Heart left ventricle (tissue), 16 donors: Measurements from ENCODE around the gene RSRC2. TPM values are rescaled to one million over a fixed set of nuclear protein-coding genes. Genes with fewer than 3 reads are reported as not detected.
"Not testable (repeated sequence)": the region's sequence is repeated elsewhere in the genome, so short reads cannot be mapped to it uniquely, and the experiment has no call there.

Experiments used
- ATAC-seq, 4 donors: fragments of 200-7000 bp; cut with Tn5 transposase; one replicate each; pipeline ENCODE4 v1.9.1; 2020 to 2022; ENCODE audit warnings: moderate library complexity in 4 of 4, mild to moderate bottlenecking in 3 of 4, moderate number of reproducible peaks in 1 of 4
- DNase-seq, 5 donors: peaks; one replicate each; pipeline ENCODE4 v3.0.0-alpha.2; 2020
- H3K27ac ChIP-seq, 12 donors: fragments of 200-600 bp; sonication (generic) in 4 of 12; one replicate each; pipeline versions ENCODE4 v1.5.0 to v1.8.0; 2016 to 2022; ENCODE audit warnings: mild to moderate bottlenecking in 2 of 12
- H3K27me3 ChIP-seq, 9 donors: fragments of 200-600 bp; sonication (generic) in 2 of 9; one replicate each; pipeline versions ENCODE4 v1.5.1 to v1.8.0; 2016 to 2022; ENCODE audit warnings: mild to moderate bottlenecking in 3 of 9
- H3K36me3 ChIP-seq, 9 donors: fragments of 200-600 bp; sonication (generic) in 2 of 9; one replicate each; pipeline versions ENCODE4 v1.5.0 to v1.8.0; 2018 to 2022; ENCODE audit warnings: mild to moderate bottlenecking in 2 of 9
- H3K4me1 ChIP-seq, 12 donors: fragments of 200-600 bp; sonication (generic) in 4 of 12; one replicate each; pipeline versions ENCODE4 v1.5.0 to v1.8.0; 2016 to 2022; ENCODE audit warnings: mild to moderate bottlenecking in 3 of 12
- H3K4me3 ChIP-seq, 12 donors: fragments of 200-600 bp; sonication (generic) in 4 of 12; one replicate each; pipeline versions ENCODE4 v1.5.0 to v1.8.0; 2017 to 2022; ENCODE audit warnings: mild to moderate bottlenecking in 9 of 12, moderate library complexity in 4 of 12
- H3K9me3 ChIP-seq, 12 donors: fragments of 200-600 bp; sonication (generic) in 4 of 12; one replicate each; pipeline versions ENCODE4 v1.5.0 to v1.8.0; 2016 to 2022; ENCODE audit warnings: mild to moderate bottlenecking in 1 of 12
- CTCF ChIP-seq, 12 donors: fragments of 200-600 bp; sonication (generic) in 4 of 12; IDR thresholded peaks; one replicate each; pipeline versions ENCODE4 v1.5.0 to v1.8.0; 2018 to 2022; ENCODE audit warnings: antibody characterized with exemption in 12 of 12, mild to moderate bottlenecking in 5 of 12
- POLR2A ChIP-seq, 2 donors: fragments of 450-650 bp; IDR thresholded peaks; one replicate each; pipeline ENCODE4 v1.6.1; 2017; ENCODE audit warnings: antibody characterized with exemption in 2 of 2, mild to moderate bottlenecking in 2 of 2, moderate library complexity in 2 of 2
- WGBS, 4 donors: extraction: QIAGEN DNeasy Blood & Tissue Kit in 2 of 4; methylation state at CpG; one replicate each; pipeline versions ENCODE4 v1.1.5 to v1.1.7; 2013 to 2018; 5-methylcytosine and 5-hydroxymethylcytosine counted together
- intact Hi-C, 10 donors: fragments of 100-400 bp; cut with DNase I; formaldehyde crosslinking; loops; one replicate each; pipeline versions ENCODE4 v1.11.1 to v1.14.2; 2022
- polyA plus RNA-seq, 2 donors: library from polyadenylated mRNA; stranded (reverse); fragments of 200-250 nt; gene quantifications; one replicate each; pipeline ENCODE4 v1.2.3, GENCODE V29; 2013
- total RNA-seq, 9 donors: library from RNA; depleted of rRNA in 2 of 9; stranded (reverse); fragments of >200 nt in 2 of 9; fragmentation: NEBNext Ultra II Directional in 3 of 9; extraction: Animal tissue kit (Norgen Biotek cat#: 25700) in 3 of 9; gene quantifications; one replicate each; pipeline versions ENCODE4 v1.1.0 to v1.2.4, GENCODE V29; 2016 to 2023
- donor health status: ischemic (EF 13 %, LVEDD 7.1; RV severe dilation, severe dysfunction).
- donor health status: healthy with polysubstance abuse.
- donor health status: DM: no; HTN: yes; CAD: no.
- donor health status: DM: no; HTN: no; CAD: no.
- donor health status: ischemic (EF 25% LVEDD 6.9; RV normal size, moderate dysfunction).
- donor health status: ischemic (EF 25% LVEDD 5.7; RV mildly dilated, moderate dysfunction).
- donor health status: healthy.
- donor health status: DM: yes; HTN: yes; CAD: no.
- donor health status: ischemic (EF 35%, LVEDD 5.7; RV mildly dilated, moderate dysfunction).
- donor health status: nonischemic (EF 11% LVEDD 7.7; RV severe dilation, severe dysfunction).
- donor health status: DM: yes; HTN: yes; CAD: no.
- donor health status: PGD.
- donor health status: ischemic (EF 29% LVEDD 5.4; RV normal size, mild dysfunction).
- donor health status: nonischemic (EF 23%, LVEDD 6.1; RV moderate dilation, normal function).

The RSRC2 gene
- total and polyA plus RNA-seq, 11 donors, result 31.1 to 46.5 (median 35.3) TPM

- intact Hi-C loops, result loop anchor here in 5 of 10 donors (1.0 to 5.0 kb wide), 4 partner anchors 24 to 251 kb away; partner anchors contain the start of genes RSRC2 (in 3 of the 5), KNTC1 (in 2 of the 5) and DENR (in 1 of the 5)
- H3K4me1 ChIP-seq, result peaks cover 0 to 36% (median 28%) of the 10 kb centered on the region in 12 donors
- peak within 1 kb of the TSS; percentile 84 to 100 (median 96) for H3K27ac ChIP-seq
- 2 to 4% (median 4%) methylated on average over 31 to 52 of the region's 52 CpGs for WGBS, 4 donors
- ATAC-seq, result peak; percentile 98 to 100 (median 98)
- DNase-seq, result peak; percentile 96 to 98 (median 97)
- H3K4me3 ChIP-seq, result peak within 1 kb of the TSS; percentile 17 to 95 (median 78)
- H3K36me3 ChIP-seq, result peaks cover 0 to 57% (median 39%) of the 10 kb centered on the region in 9 donors
- no peaks in the 10 kb centered on the region for H3K9me3 ChIP-seq
- TF ChIP-seq CTCF (IDR thresholded peaks at IDR 0.05) (no peak), POLR2A (IDR thresholded peaks at IDR 0.05) (peak; percentile 67 to 94)
- no peaks in the 10 kb centered on the region for H3K27me3 ChIP-seq
Measured at GRCh38 chr12:122500685-122501488, 25.8 kb downstream of the RSRC2 start, which contains the start of gene ZCCHC8. Gene ZCCHC8 (minus strand): TSS chr12:122500932. CDS start chr12:122500840, 92 bp downstream.

DNA sequence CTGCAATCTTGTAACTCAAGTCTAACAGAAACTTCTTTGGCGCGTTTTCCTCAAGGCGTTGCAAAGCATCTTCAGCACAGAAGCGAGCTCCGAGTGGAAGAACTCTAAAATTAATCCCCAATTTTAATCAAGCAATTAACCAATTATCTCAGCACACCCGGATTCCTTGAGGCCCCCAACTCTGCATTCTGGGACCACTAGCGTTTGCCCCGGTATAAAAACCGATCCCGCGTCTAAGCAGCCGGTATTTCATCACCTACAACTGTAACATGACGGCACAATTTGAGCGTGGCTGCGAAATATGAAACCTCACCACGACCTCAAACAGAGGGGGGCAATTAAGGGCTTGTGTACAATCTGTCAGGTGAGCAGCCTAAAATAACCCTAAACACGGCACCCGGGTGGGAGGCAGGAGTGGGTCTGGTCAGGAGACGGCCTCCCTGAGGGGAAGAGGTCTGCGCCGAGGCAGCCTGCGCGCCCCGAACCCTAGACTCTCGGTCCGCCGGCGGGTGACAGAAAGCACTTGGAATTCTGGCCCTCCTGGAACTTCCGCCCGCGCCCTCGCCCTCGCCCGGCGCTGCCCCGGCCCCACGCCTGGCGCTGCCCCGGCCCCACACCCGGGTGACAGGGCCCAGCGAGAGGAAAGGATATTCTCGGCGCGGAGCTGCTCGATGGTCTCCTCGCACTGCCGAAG lies 26.6 kb downstream of the RSRC2 start:
- ATAC-seq, result peak; percentile 43 to 69 (median 59)
- intact Hi-C loops, result loop anchor here in 5 of 10 donors (1.0 to 5.0 kb wide), 4 partner anchors 25 to 252 kb away; partner anchors contain the start of genes RSRC2 (in 3 of the 5), KNTC1 (in 2 of the 5) and DENR (in 1 of the 5)
- H3K27me3 ChIP-seq, result no peaks in the 10 kb centered on the region
- no peaks in the 10 kb centered on the region for H3K9me3 ChIP-seq
- peak; percentile 38 to 73 (median 57) for DNase-seq
- H3K4me3 ChIP-seq, result peak overlapping the region; percentile 17 to 95 (median 78)
- peak overlapping the region; percentile 84 to 100 (median 96) for H3K27ac ChIP-seq
- peaks cover 0 to 57% (median 39%) of the 10 kb centered on the region in 9 donors for H3K36me3 ChIP-seq
- TF ChIP-seq POLR2A (IDR thresholded peaks at IDR 0.05), result no peak
- no peak for TF ChIP-seq CTCF (IDR thresholded peaks at IDR 0.05)
- WGBS, 4 donors, result 0 to 1% (median 0%) methylated on average over 40 to 47 of the region's 47 CpGs
- peaks cover 0 to 36% (median 28%) of the 10 kb centered on the region in 12 donors for H3K4me1 ChIP-seq

DNA sequence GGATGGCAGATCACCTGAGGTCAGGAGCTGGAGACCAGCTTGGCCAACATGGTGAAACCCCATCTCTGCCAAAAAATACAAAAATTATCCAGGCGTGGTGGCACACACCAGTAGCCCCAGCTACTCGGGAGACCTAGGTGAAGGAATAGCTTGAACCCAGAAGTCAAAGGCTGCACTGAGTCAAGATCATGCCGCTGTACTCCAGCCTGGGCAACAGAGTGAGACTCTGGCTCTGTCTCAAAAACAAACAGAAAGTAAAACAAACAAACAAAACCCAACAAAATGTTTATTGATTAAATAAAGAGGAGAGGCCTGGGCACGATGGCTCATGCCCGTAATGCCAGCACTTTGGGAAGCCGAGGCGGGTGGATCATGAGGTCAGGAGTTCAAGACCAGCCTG lies 31.5 kb downstream of the RSRC2 start:
- TF ChIP-seq CTCF (IDR thresholded peaks at IDR 0.05) (no peak), POLR2A (IDR thresholded peaks at IDR 0.05) (no peak)
- ATAC-seq, result no peak

DNA sequence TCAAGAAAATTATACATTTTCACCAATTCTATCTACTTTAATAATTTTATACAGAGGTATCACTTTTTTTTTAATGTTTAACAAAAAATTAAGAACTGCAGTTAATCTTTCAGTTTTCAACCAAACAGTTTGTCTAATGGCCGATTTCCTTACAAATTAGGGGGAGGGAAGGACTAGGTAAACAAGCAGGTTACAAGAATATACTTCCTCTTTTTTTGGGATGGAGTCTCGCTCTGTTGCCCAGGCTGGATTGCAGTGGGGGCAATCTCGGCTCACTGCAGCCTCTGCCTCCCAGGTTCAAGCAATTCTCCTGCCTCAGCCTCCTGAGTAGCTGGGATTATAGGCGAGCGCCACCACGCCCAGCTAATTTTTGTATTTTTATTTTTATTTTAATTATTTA lies 33.5 kb downstream of the RSRC2 start:
- H3K4me3 ChIP-seq, intact Hi-C loops, DNase-seq, ATAC-seq, H3K27ac ChIP-seq, H3K9me3 ChIP-seq, H3K27me3 ChIP-seq: not testable (repeated sequence)
- 78 to 96% (median 88%) methylated on average over 6 of the region's 6 CpGs for WGBS, 4 donors
- Histone ChIP-seq H3K36me3 (peaks cover 0 to 99% (median 79%) of the 10 kb centered on the region in 9 donors), H3K4me1 (peaks cover 0 to 21% (median 7%) of the 10 kb centered on the region in 12 donors)

More for the DNA sequence above, 31.5 kb downstream of the RSRC2 start:
- Histone ChIP-seq H3K27ac (no peak overlapping the region), H3K4me3 (no peak overlapping the region), H3K4me1 (peaks cover 0 to 34% (median 21%) of the 10 kb centered on the region in 12 donors), H3K36me3 (peaks cover 0 to 79% (median 58%) of the 10 kb centered on the region in 9 donors), H3K27me3 (no peaks in the 10 kb centered on the region), H3K9me3 (no peaks in the 10 kb centered on the region)
- no peak for DNase-seq
- intact Hi-C loops, result no loop called here
- WGBS, 4 donors, result 83 to 96% (median 93%) methylated on average over 7 of the region's 7 CpGs
